ENCODE measurements around the gene HBD.

Gene HBD

GRCh38 chr11:5234381-5234834 lies at the start of gene HBD:
Gene HBD (minus strand): TSS chr11:5234483. CDS start chr11:5234433, 50 bp downstream.
- H3K4me3 ChIP-seq (ENCODE audit: low read depth, low read length): no peak within 1 kb of the TSS
- peak; percentile 13 for DNase-seq (ENCODE audit: low read depth)
- TF ChIP-seq MYC (IDR thresholded peaks at IDR 0.05; ENCODE audit: low read depth, low read length) (no peak), MAX (IDR thresholded peaks at IDR 0.05; ENCODE audit: low read depth, low read length) (no peak), POLR2A (IDR thresholded peaks at IDR 0.05; ENCODE audit: extremely low read depth, insufficient read length) (no peak)
- TF ChIP-seq, protein P1, sequence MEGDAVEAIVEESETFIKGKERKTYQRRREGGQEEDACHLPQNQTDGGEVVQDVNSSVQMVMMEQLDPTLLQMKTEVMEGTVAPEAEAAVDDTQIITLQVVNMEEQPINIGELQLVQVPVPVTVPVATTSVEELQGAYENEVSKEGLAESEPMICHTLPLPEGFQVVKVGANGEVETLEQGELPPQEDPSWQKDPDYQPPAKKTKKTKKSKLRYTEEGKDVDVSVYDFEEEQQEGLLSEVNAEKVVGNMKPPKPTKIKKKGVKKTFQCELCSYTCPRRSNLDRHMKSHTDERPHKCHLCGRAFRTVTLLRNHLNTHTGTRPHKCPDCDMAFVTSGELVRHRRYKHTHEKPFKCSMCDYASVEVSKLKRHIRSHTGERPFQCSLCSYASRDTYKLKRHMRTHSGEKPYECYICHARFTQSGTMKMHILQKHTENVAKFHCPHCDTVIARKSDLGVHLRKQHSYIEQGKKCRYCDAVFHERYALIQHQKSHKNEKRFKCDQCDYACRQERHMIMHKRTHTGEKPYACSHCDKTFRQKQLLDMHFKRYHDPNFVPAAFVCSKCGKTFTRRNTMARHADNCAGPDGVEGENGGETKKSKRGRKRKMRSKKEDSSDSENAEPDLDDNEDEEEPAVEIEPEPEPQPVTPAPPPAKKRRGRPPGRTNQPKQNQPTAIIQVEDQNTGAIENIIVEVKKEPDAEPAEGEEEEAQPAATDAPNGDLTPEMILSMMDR (IDR thresholded peaks at IDR 0.05; ENCODE audit: low read depth, low read length): no peak

DNA sequence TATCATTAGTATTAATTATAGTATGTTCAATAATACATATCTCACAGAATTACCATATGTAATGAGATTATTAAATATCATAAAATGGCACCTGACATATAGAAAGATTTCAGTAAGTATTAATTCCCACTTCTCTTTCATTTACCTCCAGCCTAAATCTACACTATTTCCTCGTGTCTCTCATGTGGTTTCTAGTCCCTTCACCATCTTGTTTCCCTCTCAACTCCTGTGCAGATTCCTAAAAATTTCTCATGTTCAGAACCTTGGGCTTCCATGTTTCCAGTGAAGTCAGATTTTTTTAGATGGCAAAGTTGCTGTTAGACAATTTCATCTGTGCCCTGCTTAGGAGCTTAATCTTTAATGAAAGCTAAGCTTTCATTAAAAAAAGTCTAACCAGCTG lies 49.6 kb upstream of the HBD start:
- TF ChIP-seq MAX (IDR thresholded peaks at IDR 0.05; ENCODE audit: low read depth, low read length): no peak
- TF ChIP-seq POLR2A (IDR thresholded peaks at IDR 0.05; ENCODE audit: extremely low read depth, insufficient read length): no peak
- DNase-seq (ENCODE audit: low read depth): no peak
- no peak overlapping the region for H3K4me3 ChIP-seq (ENCODE audit: low read depth, low read length)

- H3K4me3 ChIP-seq (ENCODE audit: low read depth, low read length): no peak overlapping the region
- DNase-seq (ENCODE audit: low read depth): no peak
- TF ChIP-seq, protein P1 (IDR thresholded peaks at IDR 0.05; ENCODE audit: low read depth, low read length): no peak
- no peak for TF ChIP-seq MYC (IDR thresholded peaks at IDR 0.05; ENCODE audit: low read depth, low read length)
- TF ChIP-seq MAX (IDR thresholded peaks at IDR 0.05; ENCODE audit: low read depth, low read length): no peak
- TF ChIP-seq POLR2A (IDR thresholded peaks at IDR 0.05; ENCODE audit: extremely low read depth, insufficient read length): no peak
Measured at GRCh38 chr11:5283086-5283485, 48.8 kb upstream of the HBD start.

DNA sequence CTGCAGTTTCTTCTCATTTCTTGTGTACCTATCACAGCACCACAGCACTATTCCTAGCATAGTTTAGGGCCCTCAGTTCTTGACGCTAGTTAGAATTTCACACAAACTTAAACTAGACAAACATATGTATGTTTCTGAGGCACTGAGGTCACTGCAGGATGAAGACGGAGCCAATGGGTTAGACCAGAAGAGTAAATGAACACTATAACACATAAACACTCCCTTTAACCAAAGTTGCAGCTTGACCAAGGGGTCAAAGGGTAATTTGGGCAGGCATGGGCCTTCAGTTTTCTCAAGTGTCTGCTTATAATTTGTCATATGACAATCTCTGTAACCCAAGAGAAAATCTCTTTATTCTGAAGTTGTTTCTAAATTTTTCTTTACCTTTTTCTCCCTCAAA lies 48.3 kb upstream of the HBD start:
- no peak for TF ChIP-seq MAX (IDR thresholded peaks at IDR 0.05; ENCODE audit: low read depth, low read length)
- TF ChIP-seq POLR2A (IDR thresholded peaks at IDR 0.05; ENCODE audit: extremely low read depth, insufficient read length): no peak
- TF ChIP-seq MYC (IDR thresholded peaks at IDR 0.05; ENCODE audit: low read depth, low read length): no peak
- DNase-seq (ENCODE audit: low read depth): no peak
- no peak overlapping the region for H3K4me3 ChIP-seq (ENCODE audit: low read depth, low read length)

GRCh38 chr11:5281596-5281995 lies 47.3 kb upstream of the HBD start:
- no peak overlapping the region for H3K4me3 ChIP-seq (ENCODE audit: low read depth, low read length)
- TF ChIP-seq, protein P1 (IDR thresholded peaks at IDR 0.05; ENCODE audit: low read depth, low read length): no peak
- no peak for TF ChIP-seq MYC (IDR thresholded peaks at IDR 0.05; ENCODE audit: low read depth, low read length)
- TF ChIP-seq MAX (IDR thresholded peaks at IDR 0.05; ENCODE audit: low read depth, low read length): no peak
- no peak for TF ChIP-seq POLR2A (IDR thresholded peaks at IDR 0.05; ENCODE audit: extremely low read depth, insufficient read length)
- no peak for DNase-seq (ENCODE audit: low read depth)

DNA sequence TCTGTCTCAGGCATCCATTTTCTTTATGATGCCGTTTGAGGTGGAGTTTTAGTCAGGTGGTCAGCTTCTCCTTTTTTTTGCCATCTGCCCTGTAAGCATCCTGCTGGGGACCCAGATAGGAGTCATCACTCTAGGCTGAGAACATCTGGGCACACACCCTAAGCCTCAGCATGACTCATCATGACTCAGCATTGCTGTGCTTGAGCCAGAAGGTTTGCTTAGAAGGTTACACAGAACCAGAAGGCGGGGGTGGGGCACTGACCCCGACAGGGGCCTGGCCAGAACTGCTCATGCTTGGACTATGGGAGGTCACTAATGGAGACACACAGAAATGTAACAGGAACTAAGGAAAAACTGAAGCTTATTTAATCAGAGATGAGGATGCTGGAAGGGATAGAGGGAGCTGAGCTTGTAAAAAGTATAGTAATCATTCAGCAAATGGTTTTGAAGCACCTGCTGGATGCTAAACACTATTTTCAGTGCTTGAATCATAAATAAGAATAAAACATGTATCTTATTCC lies 46.4 kb upstream of the HBD start:
- TF ChIP-seq MAX (IDR thresholded peaks at IDR 0.05; ENCODE audit: low read depth, low read length) (no peak), POLR2A (IDR thresholded peaks at IDR 0.05; ENCODE audit: extremely low read depth, insufficient read length) (no peak), MYC (IDR thresholded peaks at IDR 0.05; ENCODE audit: low read depth, low read length) (no peak)
- TF ChIP-seq, protein P1 (IDR thresholded peaks at IDR 0.05; ENCODE audit: low read depth, low read length): no peak

More for the DNA sequence above, 46.4 kb upstream of the HBD start:
- no peak overlapping the region for H3K4me3 ChIP-seq (ENCODE audit: low read depth, low read length)
- DNase-seq (ENCODE audit: low read depth): peak; percentile 89
